H1 (cell line): ENCODE measurements around the gene MRAP. TPM values are rescaled to one million over a fixed set of nuclear protein-coding genes. Genes with fewer than 3 reads are reported as not detected.

ENCODE experiments used
- BCL11A ChIP-seq, 2 experiments: IDR thresholded peaks; one replicate each; pipeline ENCODE4 v1.6.1; 2011; ENCODE audit warnings: low read depth in 2 of 2, low read length in 2 of 2, mild to moderate bottlenecking in 2 of 2
- BRCA1 ChIP-seq: IDR thresholded peaks from 2 replicates; pipeline ENCODE4 v1.6.1; 2012; ENCODE audit warnings: low read depth, low read length, improper control_type of control experiment
- CBX8 ChIP-seq: fragments of 300-800, 300-1000 bp; sonication (generic); IDR thresholded peaks from 2 replicates; pipeline ENCODE4 v1.7.1; 2016; ENCODE audit warnings: low read depth, low read length, borderline replicate concordance
- CHD1 ChIP-seq: IDR thresholded peaks from 2 replicates; pipeline ENCODE4 v1.6.1; 2012; ENCODE audit warnings: low read depth, low read length, improper control_type of control experiment
- EZH2 ChIP-seq: fragments of 200-600 bp; sonication (generic); IDR thresholded peaks from 2 replicates; pipeline ENCODE4 v1.7.1; 2012; ENCODE audit warnings: low read depth, mild to moderate bottlenecking, moderate library complexity, low read length, inconsistent platforms; ENCODE audit not compliant: severe bottlenecking
- HDAC6 ChIP-seq: IDR thresholded peaks from one replicate; pipeline ENCODE4 v1.7.1; 2012; ENCODE audit warnings: low read depth, mild to moderate bottlenecking, inconsistent platforms, low read length, moderate library complexity
- KDM5A ChIP-seq: fragments of 200-600 bp; IDR thresholded peaks from 2 replicates; pipeline ENCODE4 v1.7.1; 2012; ENCODE audit warnings: mild to moderate bottlenecking, low read length, inconsistent platforms, mixed read lengths
- TCF12 ChIP-seq: IDR thresholded peaks from 2 replicates; pipeline ENCODE4 v1.6.1; 2011; ENCODE audit warnings: low read depth, mild to moderate bottlenecking, low read length
- polyA plus RNA-seq, 7 experiments: library from polyadenylated mRNA; depleted of rRNA in 3 of 7; stranded (reverse) in 5 of 7; unstranded in 2 of 7; fragments of >200 nt in 5 of 7; fragments of 200-250 nt in 2 of 7; gene quantifications; 1 replicate in 5 of 7; 2 replicates in 1 of 7; 4 replicates in 1 of 7; pipeline versions ENCODE4 v1.2.1 to v1.2.3, GENCODE V29; 2011 to 2013; ENCODE audit warnings: missing spikeins in 2 of 7, mixed read lengths in 2 of 7
- total RNA-seq: library from RNA; stranded (reverse); fragmentation: NEBNext Ultra II Directional; extraction: Animal tissue kit (Norgen Biotek cat#: 25700); gene quantifications from 2 replicates; pipeline ENCODE4 v1.2.1, GENCODE V29; 2021

The MRAP gene
- total and polyA plus RNA-seq, 2 of the 8 experiments (the other 6 are each of a cell fraction or from before 2014, with no cell fraction given) = not detected

DNA sequence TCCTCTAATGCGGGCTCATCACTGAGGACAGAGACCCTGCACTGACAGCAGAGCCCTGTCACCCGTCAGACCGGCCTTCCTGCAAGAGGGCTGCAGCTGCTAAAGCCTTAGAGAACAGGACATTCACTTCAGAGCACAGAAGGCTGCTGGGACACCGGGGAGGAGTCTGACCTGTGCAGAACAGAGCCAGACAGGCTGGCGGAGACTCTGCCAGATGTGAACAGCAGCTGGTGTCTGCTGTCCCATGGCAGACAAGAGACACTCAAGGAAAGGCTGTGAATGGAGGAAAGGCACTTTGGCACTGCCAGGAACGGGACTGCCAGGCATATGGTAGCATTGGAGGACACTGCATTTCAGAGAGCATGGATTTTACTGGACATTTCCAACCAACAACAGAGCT is 21.4 kb downstream of the MRAP start (continued):
- TF ChIP-seq HDAC6 (no peak), KDM5A (no peak), CHD1 (no peak), CBX8 (no peak), BCL11A (IDR thresholded peaks at IDR 0.05; ENCODE audit: low read depth in 2 of 2, low read length in 2 of 2) (no peak), BRCA1 (no peak), EZH2 (no peak), TCF12 (no peak)
